GM10248 (cell line): Measurements from ENCODE around the gene DNAI1.
A peak's percentile ranks its signal among the peaks of the same experiment; 100 is the strongest.

ENCODE experiments used
- CTCF ChIA-PET: fragments of 300-600 bp; sonication (Branson Sonifier 250); formaldehyde crosslinking; extraction: SDS; loops from one replicate; lab custom pipeline; 2021; ENCODE audit warnings: antibody characterized with exemption; lab: Yijun Ruan, JAX
- POLR2A ChIA-PET: fragments of 350-650 bp; sonication (Branson Sonifier 250); formaldehyde crosslinking; extraction: SDS; loops from one replicate; lab custom pipeline; 2020; ENCODE audit warnings: antibody characterized with exemption; lab: Yijun Ruan, JAX
- DNase-seq: peaks from one replicate; pipeline ENCODE4 v3.0.0; 2012; ENCODE audit errors: extremely low spot score
- TF ChIP-seq, protein P1 (sequence below): IDR thresholded peaks from 2 replicates; pipeline ENCODE4 v1.5.1; 2012; ENCODE audit warnings: mild to moderate bottlenecking, low read depth; ENCODE audit errors: extremely low read depth, missing control alignments, control extremely low read depth

DNAI1 gene

DNA sequence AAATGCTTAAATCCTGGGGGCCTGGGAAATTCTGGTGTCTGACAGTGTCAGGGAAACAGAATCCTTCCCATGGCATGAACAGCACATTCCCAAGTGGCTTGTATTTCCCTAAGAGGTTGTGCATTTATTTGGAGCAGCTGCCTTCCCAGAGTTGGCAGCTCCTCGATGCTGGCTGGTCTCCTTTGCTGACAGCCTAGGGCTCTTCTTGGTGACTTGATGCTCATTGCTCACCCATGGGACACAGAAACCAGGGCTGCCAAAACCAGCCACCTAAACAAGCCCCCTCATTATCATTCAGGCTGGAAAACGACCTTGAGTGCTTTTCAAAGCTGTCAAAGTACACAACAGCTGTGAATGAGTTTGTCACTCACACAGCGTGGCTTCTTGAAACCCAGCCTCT, 39.9 kb downstream of the DNAI1 start:
- DNase-seq = no peak
- ChIA-PET POLR2A (no interaction called here), CTCF (interaction anchor here (8.2 to 8.9 kb wide), 2 partner anchors 9 to 61 kb away, joined by 61 to 77 read pairs; no protein-coding TSS in a partner anchor)
- TF ChIP-seq, protein P1, sequence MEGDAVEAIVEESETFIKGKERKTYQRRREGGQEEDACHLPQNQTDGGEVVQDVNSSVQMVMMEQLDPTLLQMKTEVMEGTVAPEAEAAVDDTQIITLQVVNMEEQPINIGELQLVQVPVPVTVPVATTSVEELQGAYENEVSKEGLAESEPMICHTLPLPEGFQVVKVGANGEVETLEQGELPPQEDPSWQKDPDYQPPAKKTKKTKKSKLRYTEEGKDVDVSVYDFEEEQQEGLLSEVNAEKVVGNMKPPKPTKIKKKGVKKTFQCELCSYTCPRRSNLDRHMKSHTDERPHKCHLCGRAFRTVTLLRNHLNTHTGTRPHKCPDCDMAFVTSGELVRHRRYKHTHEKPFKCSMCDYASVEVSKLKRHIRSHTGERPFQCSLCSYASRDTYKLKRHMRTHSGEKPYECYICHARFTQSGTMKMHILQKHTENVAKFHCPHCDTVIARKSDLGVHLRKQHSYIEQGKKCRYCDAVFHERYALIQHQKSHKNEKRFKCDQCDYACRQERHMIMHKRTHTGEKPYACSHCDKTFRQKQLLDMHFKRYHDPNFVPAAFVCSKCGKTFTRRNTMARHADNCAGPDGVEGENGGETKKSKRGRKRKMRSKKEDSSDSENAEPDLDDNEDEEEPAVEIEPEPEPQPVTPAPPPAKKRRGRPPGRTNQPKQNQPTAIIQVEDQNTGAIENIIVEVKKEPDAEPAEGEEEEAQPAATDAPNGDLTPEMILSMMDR = no peak

- CTCF ChIA-PET = interaction anchor here (1.5 to 8.9 kb wide), 3 partner anchors 10 to 61 kb away, joined by 4 to 77 read pairs (median 61); no protein-coding TSS in a partner anchor
- DNase-seq = no peak
- TF ChIP-seq, protein P1 = no peak
- POLR2A ChIA-PET = no interaction called here
Measured at GRCh38 chr9:34499076-34499475, 40.5 kb downstream of the DNAI1 start.

DNA sequence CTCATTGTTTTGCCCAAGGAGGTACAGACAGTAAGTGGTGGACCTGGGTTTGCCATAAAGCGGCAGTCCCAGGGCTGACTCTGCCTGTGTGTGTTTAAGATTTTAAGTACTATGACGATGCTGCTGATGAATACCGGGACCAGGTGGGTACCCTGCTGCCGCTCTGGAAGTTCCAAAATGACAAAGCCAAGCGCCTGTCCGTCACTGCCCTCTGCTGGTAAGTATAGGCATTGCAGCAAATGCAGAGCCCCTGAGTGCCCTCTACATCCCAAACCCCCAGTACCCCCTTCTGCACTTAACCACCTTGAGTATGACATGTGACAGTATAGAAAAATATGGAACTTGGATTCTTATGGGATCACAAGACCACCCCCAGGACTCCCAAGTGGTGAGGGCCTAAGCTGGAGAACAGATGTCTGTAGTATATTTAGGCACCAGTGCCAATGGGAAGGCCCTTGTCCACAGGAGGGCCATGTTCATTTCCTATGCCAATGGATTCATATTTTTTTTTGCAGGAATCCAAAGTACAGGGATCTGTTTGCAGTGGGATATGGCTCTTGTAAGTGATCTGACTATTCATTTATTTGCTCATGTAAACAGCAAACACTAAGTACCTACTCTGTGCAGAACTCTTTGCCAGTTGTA, 42.1 kb downstream of the DNAI1 start:
- peak; percentile 70 for DNase-seq
- CTCF ChIA-PET = interaction anchor here (0.7 to 8.9 kb wide), 29 partner anchors 11 to 373 kb away, joined by 3 to 77 read pairs (median 4); partner anchors contain the start of genes DNAI1 and FAM219A
- POLR2A ChIA-PET = no interaction called here
- TF ChIP-seq, protein P1 = peak; percentile 93

DNA sequence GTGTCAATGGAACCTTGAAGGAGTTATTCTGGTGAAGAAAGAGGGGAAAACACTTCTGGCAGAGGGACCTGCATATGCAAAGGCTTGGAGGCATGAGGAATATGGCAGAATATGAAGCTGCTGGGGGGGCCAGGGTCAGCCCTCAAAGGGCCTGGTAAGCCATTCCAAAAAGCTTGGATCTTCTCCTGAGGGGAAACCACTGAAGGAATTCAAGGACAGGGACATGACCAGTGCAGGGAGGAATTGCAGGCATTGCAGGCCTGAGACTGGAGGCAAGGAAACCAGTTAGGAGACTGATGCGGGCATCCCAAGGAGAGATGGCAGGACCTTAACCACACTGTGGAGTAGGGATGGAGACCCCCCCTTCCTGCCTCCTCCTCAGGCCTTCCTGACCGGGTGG, 42.8 kb downstream of the DNAI1 start:
- POLR2A ChIA-PET = no interaction called here
- TF ChIP-seq, protein P1 = no peak
- CTCF ChIA-PET = interaction anchor here (0.7 to 8.9 kb wide), 22 partner anchors 8 to 168 kb away, joined by 3 to 77 read pairs (median 5); partner anchors contain the start of genes DNAI1 and FAM219A
- no peak for DNase-seq

- DNase-seq = no peak
- ChIA-PET POLR2A (no interaction called here), CTCF (interaction anchor here (0.7 to 8.9 kb wide), 17 partner anchors 9 to 168 kb away, joined by 3 to 77 read pairs (median 6); partner anchors contain the start of genes DNAI1 and FAM219A)
- TF ChIP-seq, protein P1 = no peak
Measured at GRCh38 chr9:34501889-34502425, 43.4 kb downstream of the DNAI1 start.

- TF ChIP-seq, protein P1 = no peak
- CTCF ChIA-PET = interaction anchor here (1.1 to 8.9 kb wide), 9 partner anchors 9 to 98 kb away, joined by 3 to 77 read pairs (median 15); partner anchors contain the start of genes DNAI1 and FAM219A
- DNase-seq = no peak
- POLR2A ChIA-PET = interaction anchor here (0.6 kb wide), 1 partner anchor 106 kb away, joined by 3 read pairs; no protein-coding TSS in a partner anchor
Measured at GRCh38 chr9:34502471-34502870, 43.9 kb downstream of the DNAI1 start.
